ENCODE measurements around the gene HSPB1. TPM values are rescaled to one million over a fixed set of nuclear protein-coding genes. Genes with fewer than 3 reads are reported as not detected.

Gene HSPB1
- total RNA-seq, 3 donors from 2014 or later: 210 to 264 (median 211) TPM

GRCh38 chr7:76316984-76317781 lies 14.7 kb downstream of the HSPB1 start:
- Histone ChIP-seq H3K27me3 (no peaks in the 10 kb centered on the region), H3K27ac (peak overlapping the region; percentile 84 to 87), H3K9me3 (no peaks in the 10 kb centered on the region), H3K4me3 (peak overlapping the region; percentile 71 to 72 (median 71)), H3K4me1 (no peaks in the 10 kb centered on the region), H3K36me3 (no peaks in the 10 kb centered on the region)
- no peak for DNase-seq (ENCODE audit: low spot score in 2 of 2)
- intact Hi-C loops (cut with DNase I; ENCODE audit: low total_unique reads): loop anchor here (10.0 kb wide), 1 partner anchor 142 kb away; no protein-coding TSS in a partner anchor
- TF ChIP-seq CTCF (IDR thresholded peaks at IDR 0.05) (no peak), POLR2AphosphoS5 (IDR thresholded peaks at IDR 0.05) (no peak), POLR2A (IDR thresholded peaks at IDR 0.05) (no peak)

DNA sequence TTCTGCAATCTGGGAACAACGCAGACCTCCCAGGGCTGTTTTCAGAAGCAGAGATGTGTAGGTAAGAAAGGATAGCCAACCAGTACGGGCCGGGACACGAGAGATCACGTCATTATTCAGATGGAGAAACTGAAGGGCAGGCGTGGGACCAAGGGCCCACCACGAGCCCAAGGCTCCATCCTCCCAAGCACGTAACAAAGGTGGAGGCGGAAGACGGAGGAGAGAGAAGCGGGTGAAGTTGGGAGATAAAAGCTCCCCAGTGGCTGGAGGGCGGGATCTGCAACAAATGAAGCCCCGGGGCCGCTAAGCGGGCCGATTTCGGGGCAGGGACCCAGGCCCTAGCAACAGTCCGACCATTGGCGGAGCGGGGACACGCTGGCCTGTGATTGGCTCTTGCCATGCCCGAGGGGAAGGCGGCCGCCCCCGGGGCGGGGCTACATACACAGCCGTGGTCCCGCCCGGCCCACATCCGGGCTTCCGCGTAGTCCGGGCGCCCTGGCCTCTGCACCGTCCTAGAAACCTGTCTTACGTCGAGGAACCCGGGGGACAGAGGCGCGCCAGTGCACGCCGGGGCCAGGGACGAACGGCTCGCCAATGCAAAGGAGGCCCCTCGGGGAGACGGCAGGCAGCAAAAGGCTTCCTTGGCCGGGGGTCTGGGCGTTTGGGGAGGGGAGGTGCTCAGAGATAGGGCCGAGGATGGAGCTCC lies 15.5 kb downstream of the HSPB1 start:
- Histone ChIP-seq H3K27ac (peak overlapping the region; percentile 84 to 87), H3K9me3 (no peaks in the 10 kb centered on the region), H3K36me3 (no peaks in the 10 kb centered on the region), H3K27me3 (no peaks in the 10 kb centered on the region), H3K4me3 (peak overlapping the region; percentile 71 to 72 (median 71)), H3K4me1 (no peaks in the 10 kb centered on the region)
- intact Hi-C loops (cut with DNase I; ENCODE audit: low total_unique reads): loop anchor here (10.0 kb wide), 1 partner anchor 143 kb away; no protein-coding TSS in a partner anchor
- TF ChIP-seq CTCF (IDR thresholded peaks at IDR 0.05) (no peak), POLR2A (IDR thresholded peaks at IDR 0.05) (peak; percentile 28), POLR2AphosphoS5 (IDR thresholded peaks at IDR 0.05) (peak in 1 of 3 donors; percentile 39)
- peak; percentile 95 to 97 for DNase-seq (ENCODE audit: low spot score in 2 of 2)

GRCh38 chr7:76318488-76319353 lies 16.2 kb downstream of the HSPB1 start:
- H3K4me1 ChIP-seq: no peaks in the 10 kb centered on the region
- no peaks in the 10 kb centered on the region for H3K36me3 ChIP-seq
- peak overlapping the region; percentile 84 to 87 for H3K27ac ChIP-seq
- peak in 1 of 2 donors; percentile 59 for DNase-seq (ENCODE audit: low spot score in 2 of 2)
- H3K27me3 ChIP-seq: no peaks in the 10 kb centered on the region
- H3K9me3 ChIP-seq: no peaks in the 10 kb centered on the region
- peak overlapping the region; percentile 71 to 72 (median 71) for H3K4me3 ChIP-seq
- intact Hi-C loops (cut with DNase I; ENCODE audit: low total_unique reads): loop anchor here (10.0 kb wide), 1 partner anchor 144 kb away; no protein-coding TSS in a partner anchor
- TF ChIP-seq CTCF (IDR thresholded peaks at IDR 0.05) (peak; percentile 29 to 50 (median 48)), POLR2A (IDR thresholded peaks at IDR 0.05) (no peak), POLR2AphosphoS5 (IDR thresholded peaks at IDR 0.05) (peak in 2 of 3 donors; percentile 16 to 57)

- peaks cover 0 to 3% of the 10 kb centered on the region in 2 donors for H3K4me1 ChIP-seq
- H3K27ac ChIP-seq: no peak overlapping the region
Observed at GRCh38 chr7:76325092-76325491, 22.6 kb downstream of the HSPB1 start.

More at GRCh38 chr7:76325092-76325491, 22.6 kb downstream of the HSPB1 start:
- TF ChIP-seq POLR2A (IDR thresholded peaks at IDR 0.05): no peak
- TF ChIP-seq CTCF (IDR thresholded peaks at IDR 0.05): no peak
- no peak for TF ChIP-seq POLR2AphosphoS5 (IDR thresholded peaks at IDR 0.05)
- no peaks in the 10 kb centered on the region for H3K9me3 ChIP-seq
- no peaks in the 10 kb centered on the region for H3K27me3 ChIP-seq
- no peak for DNase-seq (ENCODE audit: low spot score in 2 of 2)
- no peak overlapping the region for H3K4me3 ChIP-seq
- no peaks in the 10 kb centered on the region for H3K36me3 ChIP-seq
- intact Hi-C loops (cut with DNase I; ENCODE audit: low total_unique reads): no loop called here

Data from breast epithelium (tissue), 4 donors.